Inflammatory macrophage (primary cell): ENCODE results near the gene GALNT9.
A peak's percentile ranks its signal among the peaks of the same experiment; 100 is the strongest.
"Not testable (repeated sequence)": the region's sequence is repeated elsewhere in the genome, so short reads cannot be mapped to it uniquely, and the experiment has no call there.

Experiments
- DNase-seq, 2 donors: peaks; one replicate each; pipeline ENCODE4 v3.0.0-alpha.2; 2020 to 2022

The GALNT9 gene

GRCh38 chr12:132154941-132155770, 174.2 kb downstream of the GALNT9 start:
- no peak for DNase-seq

- no peak for DNase-seq
These were observed 175.0 kb downstream of the GALNT9 start for GRCh38 chr12:132154341-132154761.

GRCh38 chr12:132153501-132154340, 175.7 kb downstream of the GALNT9 start:
- peak; percentile 41 to 68 for DNase-seq

- no peak for DNase-seq
These were observed 176.4 kb downstream of the GALNT9 start for GRCh38 chr12:132152953-132153352.

- DNase-seq: no peak
These were observed 177.0 kb downstream of the GALNT9 start for GRCh38 chr12:132152411-132152821.

- no peak for DNase-seq
These were observed 177.5 kb downstream of the GALNT9 start for GRCh38 chr12:132151766-132152410.

GRCh38 chr12:132151145-132151765, 178.1 kb downstream of the GALNT9 start:
- DNase-seq: no peak

- DNase-seq: no peak
These were observed 178.6 kb downstream of the GALNT9 start for GRCh38 chr12:132150780-132151144.

GRCh38 chr12:132149526-132149925, 179.9 kb downstream of the GALNT9 start:
- not testable (repeated sequence) for DNase-seq

GRCh38 chr12:132148368-132149045, 180.9 kb downstream of the GALNT9 start:
- DNase-seq: no peak

GRCh38 chr12:132147423-132148367, 181.7 kb downstream of the GALNT9 start:
- DNase-seq: no peak

- DNase-seq: no peak
These were observed 182.5 kb downstream of the GALNT9 start for GRCh38 chr12:132146772-132147422.
